Lower leg skin (tissue), 3 donors: ENCODE measurements around the gene PATL2.

Experiments used
- POLR2A ChIP-seq, 2 donors: fragments of 450-650 bp; IDR thresholded peaks; one replicate each; pipeline ENCODE4 v1.6.1; 2016 to 2017; ENCODE audit warnings: antibody characterized with exemption in 2 of 2, mild to moderate bottlenecking in 1 of 2, moderate library complexity in 1 of 2
- TF ChIP-seq, protein P1 (sequence below), 3 donors: fragments of 450-650 bp; IDR thresholded peaks; one replicate each; pipeline ENCODE4 v1.5.1; 2016; ENCODE audit warnings: antibody characterized with exemption in 3 of 3, mild to moderate bottlenecking in 3 of 3, moderate library complexity in 2 of 3

GRCh38 chr15:44657378-44657777 lies 53.7 kb downstream of the PATL2 start:
- TF ChIP-seq, protein P1, sequence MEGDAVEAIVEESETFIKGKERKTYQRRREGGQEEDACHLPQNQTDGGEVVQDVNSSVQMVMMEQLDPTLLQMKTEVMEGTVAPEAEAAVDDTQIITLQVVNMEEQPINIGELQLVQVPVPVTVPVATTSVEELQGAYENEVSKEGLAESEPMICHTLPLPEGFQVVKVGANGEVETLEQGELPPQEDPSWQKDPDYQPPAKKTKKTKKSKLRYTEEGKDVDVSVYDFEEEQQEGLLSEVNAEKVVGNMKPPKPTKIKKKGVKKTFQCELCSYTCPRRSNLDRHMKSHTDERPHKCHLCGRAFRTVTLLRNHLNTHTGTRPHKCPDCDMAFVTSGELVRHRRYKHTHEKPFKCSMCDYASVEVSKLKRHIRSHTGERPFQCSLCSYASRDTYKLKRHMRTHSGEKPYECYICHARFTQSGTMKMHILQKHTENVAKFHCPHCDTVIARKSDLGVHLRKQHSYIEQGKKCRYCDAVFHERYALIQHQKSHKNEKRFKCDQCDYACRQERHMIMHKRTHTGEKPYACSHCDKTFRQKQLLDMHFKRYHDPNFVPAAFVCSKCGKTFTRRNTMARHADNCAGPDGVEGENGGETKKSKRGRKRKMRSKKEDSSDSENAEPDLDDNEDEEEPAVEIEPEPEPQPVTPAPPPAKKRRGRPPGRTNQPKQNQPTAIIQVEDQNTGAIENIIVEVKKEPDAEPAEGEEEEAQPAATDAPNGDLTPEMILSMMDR (IDR thresholded peaks at IDR 0.05): no peak
- TF ChIP-seq POLR2A (IDR thresholded peaks at IDR 0.05): no peak
